ENCODE measurements around the gene ATP2B3. TPM values are rescaled to one million over a fixed set of nuclear protein-coding genes. Genes with fewer than 3 reads are reported as not detected.
"Not testable (repeated sequence)": the region's sequence is repeated elsewhere in the genome, so short reads cannot be mapped to it uniquely, and the experiment has no call there.

ATP2B3 gene
- polyA plus RNA-seq, 12 donors = 0.12 to 0.89 (median 0.52) TPM; not detected in 2

DNA sequence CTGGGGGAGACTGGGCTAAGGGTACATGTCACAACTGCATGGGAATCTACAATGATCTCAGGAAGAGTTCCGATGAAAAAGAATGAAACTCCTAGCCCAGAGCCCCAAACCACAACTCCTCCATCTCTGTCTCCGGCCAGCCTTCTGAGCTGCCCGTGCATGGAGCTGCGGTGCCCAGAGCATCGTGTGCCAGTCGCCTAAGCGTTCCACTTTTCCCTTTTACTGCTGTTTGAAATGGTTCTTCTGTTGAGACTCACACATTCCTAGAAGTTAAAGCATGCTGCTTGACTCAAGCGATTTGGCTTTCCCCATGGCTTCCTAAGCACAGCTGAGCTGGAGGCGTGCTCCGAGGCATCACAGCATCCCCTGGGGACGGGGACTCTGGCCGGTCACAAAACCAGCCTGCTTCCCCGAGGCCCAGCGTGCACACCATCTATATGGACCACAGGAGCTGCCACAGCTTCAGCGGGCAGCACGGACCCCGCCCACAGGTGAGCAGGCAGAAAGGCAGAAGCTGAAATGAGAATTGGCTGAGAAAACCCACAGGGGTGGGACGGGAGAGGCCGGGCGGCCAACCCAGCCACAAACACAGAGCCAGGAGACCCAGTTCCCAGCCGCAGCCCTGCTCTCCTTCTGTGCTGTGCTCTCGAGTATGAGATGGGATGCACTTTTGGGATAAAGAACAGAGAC, 76.5 kb downstream of the ATP2B3 start:
- DNase-seq = no peak

DNA sequence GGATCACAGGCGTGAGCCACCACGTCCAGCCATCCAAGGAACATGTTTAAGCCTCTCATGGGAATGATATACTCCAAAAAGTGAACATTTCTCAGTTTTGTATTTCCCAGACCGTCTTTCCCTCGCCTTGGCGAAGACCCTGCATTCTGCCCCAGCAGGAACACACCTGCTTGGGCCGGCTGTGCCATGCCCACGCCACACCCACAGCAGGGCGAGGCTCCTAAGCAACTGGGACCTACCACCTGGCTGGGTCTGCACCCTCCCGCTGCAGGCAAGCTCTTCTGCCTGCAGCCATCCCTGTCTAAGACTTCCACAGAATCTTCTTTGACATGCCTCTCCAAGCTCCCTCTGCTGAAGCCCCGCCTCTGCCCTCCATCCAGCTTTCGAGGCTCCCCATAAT, 77.9 kb downstream of the ATP2B3 start:
- no peak for DNase-seq

GRCh38 chrX:153595859-153596857, 78.7 kb downstream of the ATP2B3 start:
- no peak for DNase-seq

DNA sequence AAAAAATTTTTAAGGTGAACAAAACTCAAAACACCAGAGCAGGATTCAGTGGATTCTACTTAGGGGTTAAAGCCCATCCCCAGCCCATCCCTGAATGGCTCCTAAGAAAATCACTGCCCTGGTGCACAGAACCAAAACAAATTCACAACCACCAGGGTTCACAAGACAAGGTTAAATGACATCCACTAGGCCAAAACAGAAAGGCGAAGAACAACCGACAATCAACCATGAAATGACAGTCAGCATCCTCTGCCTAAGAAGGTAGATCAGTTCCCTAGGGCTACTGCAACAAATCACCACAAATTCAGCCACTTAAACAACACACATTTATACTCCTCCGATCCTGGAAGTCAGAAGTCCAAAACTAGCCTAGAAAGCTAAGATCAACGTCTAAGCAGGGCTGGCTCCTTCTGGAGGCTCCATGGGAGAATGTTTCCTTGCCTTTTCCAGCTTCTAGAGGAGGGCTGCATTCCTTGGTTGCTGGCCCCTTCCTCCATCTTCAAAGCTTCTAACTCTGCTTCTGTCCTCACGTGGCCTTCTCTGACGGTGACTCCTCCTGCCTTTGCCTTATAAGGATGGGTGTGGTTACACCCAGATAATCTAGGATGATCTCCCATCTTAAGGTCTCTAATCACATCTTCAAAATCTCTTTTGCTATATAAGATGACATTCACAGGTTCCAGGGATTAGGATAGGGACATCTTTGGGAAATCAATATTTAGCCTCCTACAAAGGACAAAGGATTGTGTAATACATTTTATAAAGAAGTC, 79.7 kb downstream of the ATP2B3 start:
- no peak for DNase-seq

- DNase-seq = no peak
Measured at GRCh38 chrX:153598541-153599191, 81.2 kb downstream of the ATP2B3 start, which contains the start of gene CCNQ. Gene CCNQ, minus strand, starts transcription at chrX:153599139. Its CDS starts 66 bp downstream, at chrX:153599073.

DNA sequence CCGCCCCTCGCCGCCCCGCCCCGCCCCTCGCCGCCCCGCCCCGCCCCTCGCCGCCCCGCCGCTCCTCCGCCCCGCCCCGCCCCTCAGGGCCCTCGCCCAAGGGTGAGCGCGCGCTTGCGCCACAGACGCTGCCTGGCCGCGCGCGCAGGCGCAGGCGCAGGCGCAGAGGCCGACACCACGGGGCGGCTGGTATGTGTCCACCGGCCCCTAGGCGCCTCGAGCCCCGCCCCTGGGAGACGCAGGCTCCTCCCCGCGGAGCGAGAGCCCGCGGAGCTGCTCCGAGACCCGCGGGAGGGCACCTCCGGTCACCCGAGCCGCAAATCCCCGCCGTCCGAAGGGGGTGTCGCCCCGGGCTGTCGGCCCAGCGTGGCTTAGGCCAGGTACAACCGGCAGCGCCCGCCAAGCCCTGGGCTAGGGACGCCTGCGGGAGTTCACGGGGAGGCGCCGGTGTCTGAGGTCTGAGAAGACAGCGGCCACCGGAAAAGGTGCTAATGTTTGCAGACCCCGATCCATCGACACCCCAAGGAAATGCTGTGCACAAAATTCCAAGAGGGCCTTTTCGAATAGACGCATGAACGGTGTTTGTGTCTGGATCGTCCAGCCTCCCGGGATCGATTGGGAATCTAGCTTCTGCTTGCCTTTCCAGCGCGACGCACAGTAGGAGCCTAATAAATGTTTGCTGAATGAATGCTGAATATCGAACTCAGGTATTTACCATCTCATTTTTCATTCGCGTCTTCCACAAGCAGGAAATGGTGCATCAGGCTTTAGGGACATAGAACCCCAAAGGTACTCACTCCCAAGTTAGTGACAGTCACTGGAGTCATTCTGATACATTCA, 82.0 kb downstream of the ATP2B3 start:
- DNase-seq = peak; percentile 83

DNA sequence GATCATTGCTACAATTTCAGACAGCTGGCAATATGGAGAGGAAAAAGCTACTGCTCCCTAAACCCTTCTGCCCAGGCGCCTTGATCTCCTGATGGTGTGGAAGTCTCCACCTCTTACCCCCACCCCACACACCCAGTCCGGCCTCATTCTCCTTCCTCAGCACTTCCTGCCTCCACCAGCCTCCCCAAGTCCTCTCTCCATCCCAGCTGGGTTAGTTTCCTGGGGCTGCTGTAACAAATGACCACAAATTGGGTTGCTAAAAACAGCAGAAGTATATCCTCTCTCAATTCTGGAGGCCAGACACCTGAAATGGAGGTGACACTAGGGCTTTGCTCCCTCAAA, 82.6 kb downstream of the ATP2B3 start:
- DNase-seq = no peak

DNA sequence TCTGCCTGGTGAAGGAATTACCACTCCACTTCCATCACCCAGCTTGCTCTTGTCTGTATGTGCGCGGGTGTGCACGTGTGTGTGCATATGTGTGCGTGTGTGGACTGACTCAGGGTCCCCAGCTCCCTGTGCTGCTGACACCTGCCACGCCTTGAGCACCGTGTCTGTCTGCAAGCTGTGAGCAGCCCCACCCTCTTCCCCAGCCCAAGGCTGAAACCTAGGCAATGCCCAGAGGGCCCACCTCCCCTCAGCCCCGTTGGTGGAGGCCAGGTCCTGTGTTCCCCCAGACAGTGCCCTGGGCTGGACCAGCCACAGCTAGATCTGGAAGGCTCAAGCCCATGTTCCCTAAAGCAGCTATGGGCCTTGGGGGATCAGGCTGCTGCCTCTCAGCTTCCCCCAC, 83.5 kb downstream of the ATP2B3 start:
- no peak for DNase-seq

DNA sequence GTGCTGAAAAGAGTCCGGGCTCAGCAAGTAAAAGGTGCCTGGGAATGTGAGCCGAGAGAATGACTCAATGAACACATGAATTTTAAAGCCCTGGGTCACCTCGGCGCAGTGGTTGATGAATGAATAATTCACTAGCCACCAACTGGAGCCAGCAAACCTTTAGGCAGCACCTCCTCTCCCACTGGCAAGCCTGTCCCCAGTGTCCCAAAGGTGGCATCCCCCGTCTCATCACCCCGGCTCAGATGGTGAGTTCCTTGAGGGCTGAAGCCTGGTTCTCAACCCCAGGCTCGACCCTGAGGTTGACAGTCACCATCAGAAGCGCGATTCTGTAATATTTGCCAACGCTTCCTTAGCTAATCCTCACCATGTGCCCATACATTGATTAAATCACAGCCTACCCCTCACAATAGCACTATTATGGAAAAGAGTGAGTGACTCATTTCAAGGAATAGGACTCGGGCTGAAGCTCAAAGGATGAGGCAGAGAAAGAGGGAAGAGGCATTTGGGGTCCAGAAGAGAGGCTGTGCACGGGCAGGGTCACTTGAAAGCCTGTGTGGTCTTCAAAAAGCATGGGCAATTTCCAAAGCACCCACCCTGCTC, 84.2 kb downstream of the ATP2B3 start:
- no peak for DNase-seq

GRCh38 chrX:153602601-153603000, 85.2 kb downstream of the ATP2B3 start:
- no peak for DNase-seq

DNA sequence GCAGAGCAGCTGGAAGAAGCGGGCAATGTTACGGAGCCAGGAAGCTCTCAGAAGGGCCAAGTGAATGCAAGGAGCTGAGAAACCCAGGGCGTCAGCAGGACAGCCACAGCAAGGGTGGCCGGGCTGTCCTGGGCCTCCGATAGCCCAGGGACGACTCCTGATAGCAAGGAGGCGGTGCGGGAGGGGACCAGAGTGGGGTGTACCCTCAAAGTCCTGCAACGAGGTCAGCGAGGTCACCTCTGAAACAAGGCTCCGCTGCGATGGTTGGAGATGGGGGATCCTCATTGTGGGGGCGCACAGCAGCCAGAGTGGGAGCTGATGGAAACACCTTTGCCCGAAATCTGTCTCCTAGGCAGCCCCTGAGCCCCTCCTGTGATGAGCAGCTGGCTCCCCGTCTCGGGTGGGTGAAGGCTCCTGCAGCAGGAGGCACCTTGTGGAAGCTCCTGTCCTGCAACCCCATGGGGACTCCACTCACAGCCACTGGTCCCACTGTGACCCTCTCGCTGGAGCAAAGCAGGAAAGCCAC, 85.8 kb downstream of the ATP2B3 start:
- no peak for DNase-seq

DNA sequence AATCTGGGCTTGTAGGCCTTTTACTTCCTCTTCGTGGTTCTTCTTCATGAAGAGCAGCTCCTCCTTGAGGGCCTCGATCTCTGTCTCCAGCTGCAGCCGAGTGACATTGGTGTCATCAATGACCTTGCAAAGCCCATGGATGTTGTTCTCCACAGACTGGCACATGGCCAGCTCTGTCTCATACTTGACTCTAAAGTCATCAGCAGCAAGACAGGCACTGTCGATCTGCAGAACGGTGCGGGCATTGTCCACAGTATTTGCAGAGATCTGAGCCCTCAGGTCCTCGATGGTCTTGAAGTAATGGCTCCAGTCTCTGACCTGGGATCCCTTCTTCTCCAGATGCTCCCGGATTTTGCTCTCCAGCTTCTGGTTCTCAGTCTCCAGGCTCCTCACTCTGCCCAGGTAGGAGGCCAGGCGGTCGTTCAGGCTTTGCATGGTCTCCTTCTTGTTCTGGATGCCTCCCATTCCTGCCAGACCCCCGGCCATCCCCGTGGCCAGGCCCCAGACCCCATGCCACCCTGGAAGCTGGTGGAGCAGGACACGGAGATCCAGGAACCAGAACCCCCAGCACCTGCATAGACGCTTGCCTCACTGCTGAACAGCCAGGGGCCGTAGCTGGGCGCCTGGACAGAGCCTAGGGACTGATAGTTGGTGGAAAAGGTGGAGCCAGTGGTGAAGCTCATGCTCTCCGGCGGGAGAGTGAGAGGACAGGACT, 87.4 kb downstream of the ATP2B3 start:
- not testable (repeated sequence) for DNase-seq

DNA sequence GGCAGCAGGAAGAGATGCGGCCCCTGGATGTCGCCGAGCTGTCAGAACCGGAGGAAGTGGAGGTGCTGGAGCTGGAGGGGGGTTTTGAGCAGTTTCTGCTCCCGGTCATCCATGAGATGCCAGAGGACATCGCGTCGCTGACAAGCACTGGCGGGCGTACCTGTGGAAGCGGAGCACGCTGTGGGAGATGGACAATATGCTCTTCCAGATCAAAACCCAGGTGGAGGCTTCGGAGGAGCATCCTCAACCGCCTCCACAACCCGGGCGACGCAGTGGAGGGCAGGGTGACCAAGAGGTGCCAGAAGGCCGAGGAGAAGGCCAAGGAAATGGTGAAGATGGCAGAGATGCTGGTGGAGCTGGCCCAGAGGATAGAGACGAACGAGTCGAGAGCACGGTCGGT, 89.1 kb downstream of the ATP2B3 start:
- DNase-seq = no peak

GRCh38 chrX:153608376-153608775, 90.9 kb downstream of the ATP2B3 start:
- DNase-seq = no peak

- DNase-seq = no peak
Measured at GRCh38 chrX:153608806-153609205, 91.4 kb downstream of the ATP2B3 start.

GRCh38 chrX:153609917-153610835, 92.7 kb downstream of the ATP2B3 start:
- peak; percentile 78 for DNase-seq

- DNase-seq = no peak
Measured at GRCh38 chrX:153610836-153611213, 93.4 kb downstream of the ATP2B3 start.
